Keratinocyte (primary cell): ENCODE measurements around the gene OSBPL8. TPM values are rescaled to one million over a fixed set of nuclear protein-coding genes. Genes with fewer than 3 reads are reported as not detected.

Source experiments
- DNase-seq: peaks from one replicate; pipeline ENCODE4 v3.0.0-alpha.2; 2011; ENCODE audit warnings: low read depth, missing footprints, low spot score
- FAIRE-seq: peaks from 2 replicates; lab custom pipeline; 2011; peaks lifted over from hg19 to GRCh38; lab: Jason Lieb, UNC
- H2AFZ ChIP-seq: 2 replicates; pipeline ENCODE4 v1.6.0; 2012; ENCODE audit warnings: low read length, control low read depth, inconsistent platforms; ENCODE audit not compliant: control insufficient read depth
- H3K27ac ChIP-seq: 2 replicates; pipeline ENCODE4 v1.5.1; 2011; ENCODE audit warnings: low read length; ENCODE audit not compliant: control insufficient read depth, insufficient read depth
- H3K27me3 ChIP-seq: 3 replicates; pipeline ENCODE4 v1.6.0; 2011; ENCODE audit warnings: low read length; ENCODE audit not compliant: control insufficient read depth, insufficient read depth; ENCODE audit errors: extremely low read depth
- H3K36me3 ChIP-seq, 2 experiments: 2 replicates in 1 of 2; 3 replicates in 1 of 2; pipeline ENCODE4 v1.5.1; 2011; ENCODE audit warnings: low read length in 2 of 2, mild to moderate bottlenecking in 1 of 2; ENCODE audit not compliant: control insufficient read depth in 2 of 2, insufficient read depth in 2 of 2; ENCODE audit errors: extremely low read depth in 1 of 2
- H3K4me1 ChIP-seq: 3 replicates; pipeline ENCODE4 v1.5.1; 2011; ENCODE audit warnings: low read length; ENCODE audit not compliant: control insufficient read depth, insufficient read depth; ENCODE audit errors: extremely low read depth
- H3K4me2 ChIP-seq: 3 replicates; pipeline ENCODE4 v1.6.0; 2011; ENCODE audit warnings: low read depth, low read length; ENCODE audit not compliant: control insufficient read depth, insufficient read depth; ENCODE audit errors: extremely low read depth
- H3K4me3 ChIP-seq, 3 experiments: fragments of 200-600 bp in 1 of 3; sonication (generic) in 1 of 3; 2 replicates in 2 of 3; 3 replicates in 1 of 3; pipeline ENCODE4 v1.5.1; 2011 to 2016; ENCODE audit warnings: low read length in 3 of 3, mild to moderate bottlenecking in 3 of 3, control low read depth in 2 of 3, inconsistent platforms in 1 of 3, low read depth in 1 of 3, mixed read lengths in 1 of 3, mixed run types in 1 of 3, moderate library complexity in 1 of 3; ENCODE audit not compliant: control insufficient read depth in 2 of 3, insufficient read depth in 2 of 3; ENCODE audit errors: extremely low read depth in 1 of 3
- H3K79me2 ChIP-seq: 2 replicates; pipeline ENCODE4 v1.6.0; 2012; ENCODE audit warnings: low read length; ENCODE audit not compliant: control insufficient read depth, insufficient read depth
- H3K9ac ChIP-seq: 3 replicates; pipeline ENCODE4 v1.6.0; 2011; ENCODE audit warnings: low read length; ENCODE audit not compliant: control insufficient read depth, insufficient read depth; ENCODE audit errors: extremely low read depth
- H3K9me1 ChIP-seq: 3 replicates; pipeline ENCODE4 v1.6.0; 2011; ENCODE audit warnings: low read length; ENCODE audit not compliant: control insufficient read depth, insufficient read depth; ENCODE audit errors: extremely low read depth
- H3K9me3 ChIP-seq: 2 replicates; pipeline ENCODE4 v1.5.1; 2012; ENCODE audit warnings: low read depth, low read length; ENCODE audit not compliant: control insufficient read depth
- H4K20me1 ChIP-seq: 3 replicates; pipeline ENCODE4 v1.6.0; 2011; ENCODE audit warnings: low read length; ENCODE audit not compliant: control insufficient read depth, insufficient read depth; ENCODE audit errors: extremely low read depth
- EZH2 ChIP-seq: IDR thresholded peaks from one replicate; pipeline ENCODE4 v1.6.1; 2012; ENCODE audit warnings: inconsistent platforms, mild to moderate bottlenecking, low read length, moderate library complexity
- dilution Hi-C: fragments of 300-500 bp; cut with MboI; formaldehyde crosslinking; loops from one replicate; pipeline ENCODE4 v1.7.0; 2020; ENCODE audit warnings: low sequenced_read_pairs; ENCODE audit not compliant: extremely low pct_ligation_motif_present
- polyA plus RNA-seq, 5 experiments: library from polyadenylated mRNA; depleted of rRNA in 3 of 5; stranded (reverse) in 3 of 5; stranded (forward) in 1 of 5; unstranded in 1 of 5; fragments of >200 nt; gene quantifications; 1 replicate in 1 of 5; 2 replicates in 3 of 5; 3 replicates in 1 of 5; pipeline versions ENCODE4 v1.2.1 to v1.2.3, GENCODE V29; 2011 to 2012; ENCODE audit warnings: missing spikeins in 2 of 5, low read depth in 1 of 5, low replicate concordance in 1 of 5
- TF ChIP-seq, protein P1 (sequence below), 3 experiments: IDR thresholded peaks in 1 of 3; conservative IDR thresholded peaks in 1 of 3; optimal IDR thresholded peaks in 1 of 3; 2 replicates in 2 of 3; 3 replicates in 1 of 3; pipeline versions ENCODE3 to v1.5.1; 2011; ENCODE audit warnings: low read length in 3 of 3, mild to moderate bottlenecking in 3 of 3, moderate library complexity in 2 of 3, control low read depth in 1 of 3, inconsistent platforms in 1 of 3; ENCODE audit not compliant: insufficient read depth in 2 of 3; ENCODE audit errors: extremely low read depth in 1 of 3

OSBPL8 gene
- polyA plus RNA-seq, 1 donor (not counting 4 experiments of a cell fraction or from before 2014, with no cell fraction given), result 33.7 TPM

DNA sequence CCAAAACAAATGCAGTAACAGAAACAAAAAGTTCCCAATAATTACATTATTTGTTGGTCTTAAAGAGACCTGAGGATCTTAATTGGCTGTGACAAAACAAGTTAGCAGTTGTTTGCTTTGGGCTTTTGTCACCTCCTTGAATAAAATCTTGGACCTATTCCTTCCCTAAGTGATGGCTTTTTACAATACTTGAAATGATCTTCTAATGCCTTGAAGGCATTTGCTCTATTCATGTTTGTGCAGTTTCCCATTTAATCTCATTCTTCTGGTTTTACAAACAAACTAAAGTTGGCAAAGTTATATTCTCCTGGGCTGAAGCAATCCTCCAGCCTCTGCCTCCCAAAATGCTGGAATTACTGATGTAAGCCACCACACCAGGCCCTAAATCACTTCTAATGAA lies 98.8 kb downstream of the OSBPL8 start:
- peaks cover 5% of the 10 kb centered on the region for H3K4me1 ChIP-seq
- H3K36me3 ChIP-seq, result no peaks in the 10 kb centered on the region
- TF ChIP-seq EZH2, result no peak
- TF ChIP-seq, protein P1, sequence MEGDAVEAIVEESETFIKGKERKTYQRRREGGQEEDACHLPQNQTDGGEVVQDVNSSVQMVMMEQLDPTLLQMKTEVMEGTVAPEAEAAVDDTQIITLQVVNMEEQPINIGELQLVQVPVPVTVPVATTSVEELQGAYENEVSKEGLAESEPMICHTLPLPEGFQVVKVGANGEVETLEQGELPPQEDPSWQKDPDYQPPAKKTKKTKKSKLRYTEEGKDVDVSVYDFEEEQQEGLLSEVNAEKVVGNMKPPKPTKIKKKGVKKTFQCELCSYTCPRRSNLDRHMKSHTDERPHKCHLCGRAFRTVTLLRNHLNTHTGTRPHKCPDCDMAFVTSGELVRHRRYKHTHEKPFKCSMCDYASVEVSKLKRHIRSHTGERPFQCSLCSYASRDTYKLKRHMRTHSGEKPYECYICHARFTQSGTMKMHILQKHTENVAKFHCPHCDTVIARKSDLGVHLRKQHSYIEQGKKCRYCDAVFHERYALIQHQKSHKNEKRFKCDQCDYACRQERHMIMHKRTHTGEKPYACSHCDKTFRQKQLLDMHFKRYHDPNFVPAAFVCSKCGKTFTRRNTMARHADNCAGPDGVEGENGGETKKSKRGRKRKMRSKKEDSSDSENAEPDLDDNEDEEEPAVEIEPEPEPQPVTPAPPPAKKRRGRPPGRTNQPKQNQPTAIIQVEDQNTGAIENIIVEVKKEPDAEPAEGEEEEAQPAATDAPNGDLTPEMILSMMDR (optimal IDR thresholded peaks at IDR 0.05 in 1 of 3, IDR thresholded peaks at IDR 0.05 in 1 of 3, conservative IDR thresholded peaks at IDR 0.05 in 1 of 3; ENCODE audit: extremely low read depth in 1 of 3, insufficient read depth in 2 of 3, low read length in 3 of 3), result no peak
- H3K9me3 ChIP-seq, result no peaks in the 10 kb centered on the region
- DNase-seq (no peak), FAIRE-seq (no peak)
- no peaks in the 10 kb centered on the region for H3K9me1 ChIP-seq
- H3K4me3 ChIP-seq, result no peak overlapping the region
- no peaks in the 10 kb centered on the region for H3K27me3 ChIP-seq
- no peak overlapping the region for H3K27ac ChIP-seq
- no peak overlapping the region for H3K9ac ChIP-seq
- no peak overlapping the region for H2AFZ ChIP-seq
- dilution Hi-C loops, result no loop called here
- H4K20me1 ChIP-seq, result no peaks in the 10 kb centered on the region
- peaks cover 6% of the 10 kb centered on the region for H3K79me2 ChIP-seq
- H3K4me2 ChIP-seq, result no peak overlapping the region

DNA sequence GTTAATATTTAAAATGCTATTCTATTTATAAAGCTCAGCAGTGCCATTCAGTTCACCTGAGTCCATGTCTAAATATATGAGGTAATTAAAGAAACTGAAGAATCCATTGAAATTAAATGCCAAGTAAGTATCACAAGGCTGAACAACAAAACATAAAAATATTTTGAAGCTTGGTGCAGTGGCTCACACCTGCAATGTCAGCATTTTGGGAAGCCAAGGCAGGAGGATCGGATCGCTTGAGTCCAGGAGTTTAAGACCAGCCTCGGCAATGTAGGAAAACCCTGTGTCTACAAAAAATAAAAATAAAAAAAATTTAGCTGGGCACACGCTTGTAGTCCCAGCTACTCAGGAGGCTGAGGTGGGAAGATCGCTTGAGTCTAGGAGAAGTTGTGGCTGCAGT lies 101.8 kb downstream of the OSBPL8 start:
- Histone ChIP-seq H3K79me2 (peaks cover 6% of the 10 kb centered on the region), H3K9me3 (no peaks in the 10 kb centered on the region), H3K27ac (no peak overlapping the region), H4K20me1 (no peaks in the 10 kb centered on the region), H3K27me3 (no peaks in the 10 kb centered on the region), H3K4me2 (no peak overlapping the region), H3K9me1 (no peaks in the 10 kb centered on the region), H3K36me3 (no peaks in the 10 kb centered on the region), H2AFZ (no peak overlapping the region), H3K9ac (no peak overlapping the region), H3K4me1 (peaks cover 10% of the 10 kb centered on the region), H3K4me3 (no peak overlapping the region)
- dilution Hi-C loops, result no loop called here
- FAIRE-seq, result no peak
- no peak for TF ChIP-seq EZH2
- TF ChIP-seq, protein P1 (optimal IDR thresholded peaks at IDR 0.05 in 1 of 3, IDR thresholded peaks at IDR 0.05 in 1 of 3, conservative IDR thresholded peaks at IDR 0.05 in 1 of 3; ENCODE audit: extremely low read depth in 1 of 3, insufficient read depth in 2 of 3, low read length in 3 of 3), result no peak
- no peak for DNase-seq
